ENCODE data around the gene PLCL2.
"Not testable (repeated sequence)": the region's sequence is repeated elsewhere in the genome, so short reads cannot be mapped to it uniquely, and the experiment has no call there.

The PLCL2 gene

DNA sequence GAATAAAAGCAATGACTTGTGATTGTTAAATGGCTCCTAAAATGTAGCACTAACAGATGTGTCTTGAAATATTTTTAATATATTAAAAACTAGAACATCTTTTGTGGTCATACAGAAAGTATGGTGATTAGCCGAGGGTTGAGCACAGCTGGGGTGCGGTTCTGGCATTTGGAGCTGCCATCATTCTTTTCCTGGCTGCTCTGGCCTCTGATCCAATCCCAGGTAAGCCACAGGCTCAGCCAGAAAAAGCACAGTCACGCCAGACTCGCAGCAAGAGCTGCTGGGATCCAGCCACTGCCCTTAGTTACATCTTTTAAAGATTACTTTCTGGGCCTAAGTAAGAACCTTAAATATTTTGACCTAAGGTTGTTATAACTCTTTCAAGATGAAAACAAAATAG is 196.8 kb downstream of the PLCL2 start:
- DNase-seq, result peak; percentile 62

DNA sequence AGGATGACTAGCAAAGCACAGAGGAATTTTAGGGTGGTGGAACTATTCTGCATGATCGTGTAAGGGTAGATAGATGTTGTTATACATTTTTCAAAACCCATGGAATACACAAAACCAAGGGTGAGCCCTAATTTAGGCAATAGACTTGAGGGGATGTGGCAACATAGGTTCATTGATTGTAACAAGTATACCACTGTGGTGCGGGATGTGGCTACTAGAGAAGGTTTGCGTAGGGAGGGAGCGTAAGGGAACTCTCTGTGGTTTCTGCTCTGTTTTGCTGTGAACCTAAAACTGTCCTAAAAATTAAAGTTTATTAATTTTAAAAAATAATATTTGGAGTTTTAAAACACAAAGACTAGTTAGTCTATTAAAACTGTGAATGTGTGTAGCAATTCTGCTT is 202.8 kb downstream of the PLCL2 start:
- DNase-seq, result no peak

GRCh38 chr3:17088017-17088416 is 203.3 kb downstream of the PLCL2 start:
- no peak for DNase-seq

DNA sequence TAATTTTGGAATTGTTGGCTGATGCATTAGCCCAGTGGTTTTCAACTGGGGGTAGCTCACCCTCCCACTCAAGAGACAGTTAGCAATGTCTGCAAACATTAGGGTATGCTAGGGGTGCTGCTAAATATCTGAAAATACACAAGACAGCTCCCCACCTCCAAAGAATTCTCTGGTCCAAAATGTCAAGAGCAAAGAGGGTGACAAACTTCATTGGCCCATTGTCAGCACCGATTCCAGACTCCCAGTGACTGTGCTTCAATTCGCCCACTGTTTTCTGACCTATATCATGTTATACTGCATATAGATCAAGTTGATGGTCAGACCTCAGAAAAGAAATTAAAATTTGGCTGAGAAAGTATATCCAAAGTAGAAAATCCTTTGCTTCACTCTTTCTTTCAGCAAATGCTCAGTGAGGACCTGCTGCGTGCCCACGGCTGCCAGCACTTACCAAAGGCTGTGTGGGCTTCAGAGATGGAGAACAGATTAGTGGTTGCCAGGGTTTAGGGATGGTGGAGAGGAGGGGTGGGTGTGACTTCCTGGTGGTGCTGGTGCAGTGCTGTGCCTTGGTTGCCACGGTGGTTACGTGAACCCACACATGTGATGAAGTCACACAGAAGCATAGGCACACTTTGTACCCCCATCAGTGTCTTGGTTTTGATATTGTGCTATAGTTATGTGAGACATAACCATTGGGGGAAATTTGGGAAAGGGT is 204.0 kb downstream of the PLCL2 start:
- no peak for DNase-seq

DNA sequence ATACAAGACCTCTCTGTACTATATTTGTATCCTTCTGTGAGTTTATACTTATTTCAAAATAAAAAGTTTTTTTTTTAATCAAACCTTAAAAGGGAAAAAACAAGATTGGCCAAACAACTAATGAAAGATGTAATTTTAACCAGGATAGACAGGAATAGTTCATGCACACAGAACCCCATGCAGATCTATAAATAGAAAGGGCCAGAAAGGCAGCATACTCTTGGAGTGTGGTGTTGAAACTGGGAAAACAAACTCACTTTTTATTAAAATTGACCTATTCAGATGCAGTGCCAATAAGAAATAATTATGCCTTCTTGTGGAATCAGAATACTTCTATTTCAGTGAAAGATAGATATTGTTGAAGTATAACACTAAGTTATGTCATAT is 204.6 kb downstream of the PLCL2 start:
- DNase-seq, result no peak

DNA sequence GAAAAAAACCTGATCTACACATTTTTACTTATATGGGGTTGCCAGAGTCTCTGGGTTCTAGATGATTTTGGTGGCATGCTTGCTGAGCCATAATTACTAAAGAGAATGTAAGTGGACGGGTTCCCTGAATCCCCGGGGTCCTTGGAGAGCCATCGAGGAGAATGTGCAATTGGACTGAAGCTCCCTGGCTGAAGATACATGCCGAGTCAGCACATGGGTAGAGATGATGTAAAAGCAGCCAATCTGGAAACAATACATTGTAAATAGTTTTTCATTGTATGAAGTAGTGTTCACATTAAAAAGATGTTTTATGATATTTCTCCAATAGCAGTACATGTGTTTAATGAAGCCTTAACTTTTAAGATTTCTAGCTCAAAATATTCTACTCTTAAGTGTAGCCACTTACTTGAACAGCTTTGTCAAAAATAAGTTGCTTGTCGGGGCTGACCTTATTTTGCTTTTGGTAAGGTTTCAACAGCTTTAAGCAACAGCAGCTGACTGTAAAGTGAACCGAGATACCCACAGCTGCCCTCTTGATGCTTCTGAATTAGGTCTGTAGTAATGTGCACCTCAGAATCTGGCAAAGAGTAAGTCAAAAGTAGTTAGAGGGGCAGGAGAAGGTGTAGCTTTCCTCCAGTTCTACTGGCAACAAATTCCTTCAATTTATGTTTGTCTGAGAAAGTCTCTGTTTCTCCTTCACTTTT is 205.7 kb downstream of the PLCL2 start:
- DNase-seq, result no peak

GRCh38 chr3:17091910-17092582 is 207.3 kb downstream of the PLCL2 start:
- DNase-seq, result peak; percentile 26

GRCh38 chr3:17092583-17092933 is 207.8 kb downstream of the PLCL2 start:
- DNase-seq, result no peak

DNA sequence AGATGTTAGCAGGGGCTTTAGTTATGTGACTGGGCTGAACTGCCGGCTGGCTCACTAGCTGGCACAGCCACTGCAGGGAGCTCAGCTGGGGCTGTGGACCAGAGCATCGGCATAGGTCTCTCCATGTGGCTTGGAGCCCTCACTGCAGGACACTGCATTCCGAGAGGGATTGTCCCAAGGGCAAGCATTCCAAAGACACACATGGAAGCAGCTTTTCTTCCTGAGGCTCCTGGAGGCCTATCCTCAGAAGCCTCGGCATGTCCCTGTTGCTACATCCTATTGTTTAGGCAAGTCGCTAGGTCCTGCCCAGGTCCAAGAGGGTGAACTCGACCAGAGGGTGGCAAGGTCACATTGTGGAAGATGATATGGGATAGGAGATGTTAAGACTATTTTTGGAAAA is 209.8 kb downstream of the PLCL2 start:
- DNase-seq, result no peak

DNA sequence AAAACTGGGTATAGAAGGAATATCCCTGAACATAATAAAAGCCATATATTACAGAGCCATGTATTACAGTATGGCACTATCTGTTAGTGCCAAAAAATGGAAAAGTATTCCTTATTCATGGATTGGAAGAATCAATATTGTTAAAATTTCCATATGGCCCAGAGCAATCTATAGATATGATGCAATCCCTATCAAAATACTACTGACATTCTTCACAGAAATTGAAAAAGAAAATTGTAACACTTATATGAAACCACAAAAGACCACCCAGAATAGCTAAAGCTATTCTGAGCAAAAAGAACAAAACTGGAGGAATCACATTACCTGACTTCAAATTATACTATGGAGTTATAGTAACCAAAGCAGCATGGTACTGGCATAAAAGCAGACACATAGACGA is 218.8 kb downstream of the PLCL2 start:
- no peak for DNase-seq

DNA sequence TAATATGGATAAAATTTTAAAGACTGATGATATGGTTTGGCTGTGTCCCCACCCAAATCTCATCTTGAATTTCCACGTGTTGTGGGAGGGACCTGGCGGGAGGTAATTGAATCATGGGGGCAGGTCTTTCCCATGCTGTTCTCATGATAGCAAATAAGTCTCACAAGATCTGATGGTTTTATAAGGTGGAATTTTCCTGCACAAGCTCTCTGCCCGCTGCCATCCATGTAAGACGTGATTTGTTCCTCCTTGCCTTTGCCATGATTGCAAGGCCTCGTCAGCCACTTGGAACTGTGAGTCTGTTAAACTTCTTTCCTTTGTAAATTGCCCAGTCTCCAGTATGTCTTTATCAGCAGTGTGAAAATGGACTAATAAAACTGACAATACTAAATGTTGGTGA is 222.0 kb downstream of the PLCL2 start:
- not testable (repeated sequence) for DNase-seq

DNA sequence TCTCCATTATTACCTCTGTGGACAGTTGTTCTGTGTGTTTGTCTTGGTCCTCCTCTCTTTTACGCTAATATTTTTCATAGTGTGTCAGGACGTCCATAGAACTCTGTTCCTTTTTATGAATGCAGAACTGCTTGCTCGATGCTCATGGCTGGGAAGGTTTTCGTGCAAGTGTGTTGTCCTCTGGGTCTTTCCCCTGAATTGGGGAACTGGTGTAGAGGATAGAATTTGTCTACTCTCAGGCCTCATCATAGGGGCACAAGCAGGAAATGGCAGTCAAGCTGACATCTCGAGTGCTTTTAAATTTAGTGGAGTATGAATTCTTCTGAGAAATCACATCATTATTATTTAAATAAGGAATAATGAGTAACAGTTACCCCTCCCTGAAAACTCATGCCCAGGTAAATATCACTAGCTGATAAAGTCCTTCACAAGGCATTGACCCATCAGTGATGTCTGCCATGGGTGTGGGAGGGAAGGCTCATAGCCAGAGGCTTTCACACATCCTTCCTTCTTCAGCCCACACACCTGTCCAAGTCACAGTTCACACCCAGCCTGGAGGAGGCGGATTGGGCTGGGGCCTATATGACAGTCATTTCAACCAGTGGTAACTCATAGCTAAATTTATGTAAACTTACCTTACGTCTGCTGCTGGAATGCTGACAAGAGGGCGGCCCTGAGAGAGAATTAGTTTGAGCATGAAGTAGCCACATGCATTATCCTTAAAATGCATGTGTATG is 226.1 kb downstream of the PLCL2 start:
- DNase-seq, result no peak

GRCh38 chr3:17111586-17111985 is 226.8 kb downstream of the PLCL2 start:
- DNase-seq, result no peak

DNA sequence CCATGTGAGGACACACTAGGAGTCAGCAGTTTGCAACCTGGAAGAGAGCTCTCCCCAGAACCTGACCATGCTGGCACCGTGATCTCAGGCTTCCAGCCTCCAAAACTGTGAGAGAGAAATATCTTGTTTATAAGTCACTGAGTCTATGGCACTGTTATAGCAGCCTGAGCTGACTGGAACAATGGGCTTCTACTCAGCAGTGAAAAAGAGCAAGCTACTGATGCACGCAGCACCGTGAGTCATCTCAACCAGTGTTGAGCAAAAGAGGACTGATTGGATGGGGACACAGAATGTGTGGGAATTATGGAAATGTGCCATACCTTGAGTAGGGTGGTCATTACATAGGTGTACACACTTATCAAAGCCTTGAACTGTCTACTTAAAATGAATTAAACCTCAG is 230.4 kb downstream of the PLCL2 start:
- no peak for DNase-seq

DNA sequence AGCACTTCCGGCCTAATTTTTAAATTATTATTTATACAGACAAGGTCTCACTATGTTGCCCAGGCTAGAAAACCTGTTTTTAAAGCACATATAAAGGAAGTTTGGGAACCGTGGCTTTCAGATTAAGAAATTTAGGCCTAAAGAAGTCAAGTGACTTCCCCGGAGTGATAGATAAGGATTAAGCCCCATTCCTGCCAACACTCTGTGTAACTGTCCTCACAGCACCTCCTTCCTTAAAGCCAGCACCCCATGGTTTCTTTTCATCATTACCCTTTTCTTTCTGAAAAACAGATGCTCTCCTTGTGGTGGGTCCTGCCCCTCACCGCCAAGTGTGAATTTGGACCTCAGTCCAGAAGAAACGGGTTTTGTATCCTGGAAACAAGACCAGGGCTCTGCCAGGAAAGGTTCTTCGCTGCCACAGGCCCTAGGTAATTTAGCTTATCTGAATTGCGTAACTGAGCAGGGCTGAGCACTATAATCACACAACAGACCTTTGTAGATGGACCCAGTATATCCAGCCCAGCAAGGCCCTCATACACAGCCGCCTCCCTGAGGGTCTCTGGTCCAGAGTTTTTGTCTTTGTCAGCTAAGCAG is 231.3 kb downstream of the PLCL2 start:
- DNase-seq, result no peak

- DNase-seq, result no peak
These were observed 234.0 kb downstream of the PLCL2 start for GRCh38 chr3:17118771-17119170.

- DNase-seq, result no peak
These were observed 234.7 kb downstream of the PLCL2 start for GRCh38 chr3:17119201-17120072.

GRCh38 chr3:17120115-17120514 is 235.4 kb downstream of the PLCL2 start:
- no peak for DNase-seq

- no peak for DNase-seq
These were observed 236.6 kb downstream of the PLCL2 start for GRCh38 chr3:17121336-17121735.

GRCh38 chr3:17122758-17123157 is 238.0 kb downstream of the PLCL2 start:
- DNase-seq, result no peak

DNA sequence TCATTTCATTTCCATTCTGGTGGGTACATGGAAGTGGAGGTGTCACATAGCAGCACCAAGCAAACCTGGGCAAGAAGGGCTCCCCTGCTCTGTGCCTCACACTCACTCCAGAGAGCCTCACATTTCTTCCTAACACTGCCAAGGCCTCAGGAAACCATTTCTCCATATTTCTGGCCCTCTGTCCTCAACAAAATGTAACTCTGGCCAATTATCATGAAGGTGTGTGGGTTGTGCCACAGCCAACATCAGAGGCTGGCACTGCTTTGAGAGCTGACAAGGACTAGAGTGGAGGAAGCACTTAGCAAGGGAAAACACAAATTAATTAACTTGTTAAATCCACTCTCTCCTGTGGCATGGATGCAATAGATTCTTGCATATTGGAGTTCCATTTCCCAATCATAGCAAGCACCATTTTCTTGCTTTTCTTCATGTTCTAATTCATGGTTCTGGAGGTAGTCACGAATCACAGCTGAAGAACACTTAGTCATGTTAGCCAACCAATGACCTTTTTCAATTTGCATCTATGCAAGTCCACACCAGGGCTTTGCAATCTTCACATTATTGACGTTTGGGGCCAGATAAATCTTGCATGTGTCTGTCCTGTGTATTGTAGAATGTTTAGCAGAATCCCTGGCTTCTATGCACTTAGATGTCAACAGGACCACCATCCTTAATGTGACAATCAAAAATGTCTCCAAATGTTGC is 241.1 kb downstream of the PLCL2 start:
- no peak for DNase-seq

All from fibroblast of upper back skin (primary cell).